Glomerular endothelial cell (primary cell): ENCODE data around the gene TUBA4B. TPM values are rescaled to one million over a fixed set of nuclear protein-coding genes. Genes with fewer than 3 reads are reported as not detected.
"Not testable (repeated sequence)": the region's sequence is repeated elsewhere in the genome, so short reads cannot be mapped to it uniquely, and the experiment has no call there.

Source experiments
- DNase-seq: peaks from one replicate; pipeline ENCODE4 v3.0.0-alpha.2; 2011; ENCODE audit warnings: low read depth, low spot score; ENCODE audit errors: extremely low read depth
- total RNA-seq: library from RNA; depleted of rRNA; stranded (reverse); fragments of >200 nt; gene quantifications from 2 replicates; pipeline ENCODE4 v1.2.3, GENCODE V29; 2015

The TUBA4B gene
- total RNA-seq, 1 donor from 2014 or later, result not detected

DNA sequence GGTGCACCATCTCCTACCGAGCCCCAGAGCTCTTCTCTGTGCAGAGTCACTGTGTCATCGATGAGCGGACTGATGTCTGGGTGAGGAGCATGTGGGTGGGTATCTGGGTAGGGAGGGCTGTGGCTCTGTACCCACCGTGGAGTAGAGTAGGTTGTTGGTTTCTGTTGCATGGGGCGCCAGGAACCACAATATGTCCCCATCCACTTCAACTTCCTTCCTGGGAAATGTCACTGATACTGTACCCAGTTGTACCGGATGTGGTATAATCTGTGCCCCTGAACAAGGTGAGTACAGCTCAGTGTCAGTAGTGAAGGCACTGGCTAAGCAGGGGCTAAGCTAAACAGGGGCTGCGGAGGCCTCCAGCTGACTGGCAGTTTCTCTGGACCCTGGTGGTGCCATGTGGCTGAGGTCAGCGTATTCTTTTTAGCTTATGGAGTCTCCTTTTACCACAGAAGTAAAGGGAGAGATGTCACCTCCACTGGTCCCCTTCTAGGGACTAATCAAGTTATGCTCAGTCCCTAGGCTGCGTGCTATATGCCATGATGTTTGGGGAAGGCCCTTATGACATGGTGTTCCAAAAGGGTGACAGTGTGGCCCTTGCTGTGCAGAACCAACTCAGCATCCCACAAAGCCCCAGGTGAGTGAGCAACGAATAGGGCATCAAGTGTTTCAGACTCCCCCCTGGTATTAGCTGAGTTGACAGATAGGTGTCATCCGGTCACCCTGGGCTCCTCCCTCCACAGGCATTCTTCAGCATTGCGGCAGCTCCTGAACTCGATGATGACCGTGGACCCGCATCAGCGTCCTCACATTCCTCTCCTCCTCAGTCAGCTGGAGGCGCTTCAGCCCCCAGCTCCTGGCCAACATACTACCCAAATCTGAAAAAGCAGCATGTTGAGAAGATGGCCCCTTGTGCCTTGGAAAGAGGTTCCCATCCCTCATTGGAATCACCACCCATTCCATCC lies 5.1 kb upstream of the TUBA4B start:
- DNase-seq, result no peak

DNA sequence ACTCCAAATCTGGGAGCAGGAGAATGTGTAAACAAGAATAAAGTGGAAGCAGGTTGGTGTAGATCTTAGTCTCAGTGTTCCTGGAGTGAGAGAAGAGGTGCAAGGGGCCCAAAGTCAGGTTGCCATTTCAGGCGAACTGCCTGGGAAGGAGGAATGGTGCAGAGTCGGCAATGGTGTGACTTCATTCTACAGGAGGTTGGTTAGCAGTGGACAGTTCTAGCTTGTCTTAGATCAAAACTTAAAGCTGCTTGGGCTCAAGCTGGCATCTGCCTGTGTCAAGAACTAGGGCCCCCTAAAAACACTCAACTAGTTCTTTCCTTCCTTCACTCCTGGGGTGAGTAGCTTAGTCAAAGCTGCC lies 4.2 kb upstream of the TUBA4B start:
- DNase-seq, result no peak

DNA sequence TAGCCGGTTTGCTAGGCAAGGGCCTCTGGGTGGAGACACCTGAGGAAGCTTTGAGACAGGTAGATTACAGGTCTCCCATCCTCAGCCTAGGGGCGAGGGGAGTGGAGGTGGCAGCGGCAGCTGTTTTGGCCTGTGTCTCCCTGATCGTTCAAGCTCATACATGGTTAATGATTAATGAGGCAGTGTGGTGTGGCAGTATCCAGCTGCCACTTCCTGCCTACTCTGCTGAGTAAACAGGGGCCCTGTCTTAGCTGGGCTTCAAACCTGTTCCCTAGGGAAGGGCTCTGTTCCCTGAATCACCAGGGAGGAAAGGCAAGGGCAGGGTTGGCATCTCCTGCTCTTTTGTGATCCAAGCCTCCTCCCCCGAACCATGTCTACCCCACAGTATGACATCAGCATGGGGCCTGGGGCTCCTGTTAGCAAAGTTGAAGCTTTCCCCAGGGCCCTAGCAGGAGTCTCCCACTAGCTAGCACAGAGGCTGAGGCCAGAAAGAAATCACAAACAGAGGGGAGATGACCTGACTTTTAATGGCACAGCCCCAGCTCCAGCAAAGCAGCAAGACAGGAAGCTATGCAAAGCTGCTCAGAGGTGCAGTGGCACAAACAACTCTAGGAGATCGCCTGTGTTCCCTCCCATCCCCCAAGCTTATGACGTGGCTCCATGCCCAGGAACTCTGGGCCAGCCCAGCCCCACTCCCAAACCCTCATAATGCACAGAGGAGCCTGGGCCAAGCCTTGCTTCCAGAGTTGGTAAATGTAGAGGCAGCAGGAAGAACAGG lies 3.7 kb upstream of the TUBA4B start:
- DNase-seq, result peak; percentile 58

DNA sequence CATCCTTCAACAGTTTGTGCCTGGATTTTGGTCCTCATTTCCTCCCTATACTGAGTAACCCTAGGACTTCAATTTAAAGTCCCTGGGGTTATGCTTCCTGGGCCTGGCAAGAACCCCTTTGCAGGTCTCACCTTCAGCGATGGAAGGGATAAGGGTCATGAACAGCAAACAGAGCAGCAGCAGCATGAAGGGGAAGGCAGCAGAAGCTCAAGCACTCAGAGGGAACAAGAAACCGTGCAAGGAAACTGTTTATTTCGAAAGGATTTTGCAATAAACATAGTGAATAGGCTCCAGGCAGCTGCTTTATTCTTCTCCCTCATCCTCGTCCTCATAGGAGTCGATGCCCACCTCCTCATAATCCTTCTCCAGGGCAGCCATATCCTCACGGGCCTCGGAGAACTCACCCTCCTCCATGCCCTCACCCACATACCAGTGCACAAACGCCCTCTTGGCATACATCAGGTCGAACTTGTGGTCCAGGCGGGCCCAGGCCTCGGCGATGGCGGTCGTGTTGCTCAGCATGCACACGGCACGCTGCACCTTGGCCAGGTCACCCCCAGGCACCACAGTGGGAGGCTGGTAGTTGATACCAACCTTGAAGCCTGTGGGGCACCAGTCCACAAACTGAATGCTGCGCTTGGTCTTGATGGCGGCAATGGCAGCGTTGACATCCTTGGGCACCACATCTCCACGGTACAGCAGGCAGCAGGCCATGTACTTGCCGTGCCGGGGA lies 2.8 kb upstream of the TUBA4B start:
- DNase-seq, result no peak

DNA sequence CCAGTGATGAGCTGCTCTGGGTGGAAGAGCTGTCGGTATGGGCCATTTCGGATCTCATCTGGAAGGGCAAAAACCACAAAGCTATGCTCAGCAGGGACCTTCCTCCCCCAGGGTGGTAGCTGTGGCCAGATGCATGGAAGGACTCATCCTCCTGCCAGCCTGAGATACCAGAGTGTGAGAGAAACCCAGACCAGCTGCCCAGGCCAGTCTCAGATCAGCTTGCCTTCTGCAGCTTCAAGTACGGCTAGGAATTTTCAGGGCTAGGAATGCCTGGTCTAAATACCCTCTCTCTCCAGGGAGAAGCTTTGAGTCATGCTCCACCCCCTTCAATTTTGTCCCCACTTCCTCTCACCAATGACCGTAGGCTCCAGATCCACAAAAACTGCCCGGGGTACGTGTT lies 1.4 kb upstream of the TUBA4B start:
- no peak for DNase-seq

DNA sequence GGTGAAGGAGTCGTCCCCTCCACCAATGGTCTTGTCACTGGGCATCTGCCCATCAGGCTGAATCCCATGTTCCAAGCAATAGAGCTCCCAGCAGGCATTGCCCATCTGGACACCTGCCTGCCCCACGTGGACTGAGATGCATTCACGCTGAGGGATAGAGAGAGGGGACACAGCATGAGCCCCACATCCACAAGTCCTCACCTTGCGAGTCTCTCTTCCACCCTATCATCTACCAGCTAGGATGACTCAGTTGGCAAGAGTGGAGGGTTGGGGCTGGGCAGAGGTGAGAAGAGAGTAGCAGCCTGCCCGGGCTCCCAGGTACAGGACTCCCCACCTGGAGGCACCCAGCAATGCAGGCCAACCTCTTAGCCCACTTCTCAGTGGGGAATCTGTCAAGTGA lies 959 bp upstream of the TUBA4B start:
- DNase-seq, result no peak

DNA sequence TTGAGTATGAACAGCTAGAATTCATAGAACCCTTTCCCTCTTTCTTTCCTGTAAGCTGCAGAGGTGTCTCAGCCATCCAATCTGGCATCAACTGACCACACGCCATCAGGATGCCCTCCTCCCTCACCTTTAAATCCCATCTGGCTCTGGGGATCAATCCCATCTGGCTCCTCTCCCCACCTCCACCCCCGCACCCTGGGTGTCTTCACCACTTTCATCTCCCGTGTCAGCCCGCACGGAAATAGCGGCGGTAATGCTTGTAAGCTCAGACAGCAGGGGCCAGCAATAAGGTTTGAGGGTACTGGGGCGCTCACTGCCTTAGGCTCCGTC lies 508 bp upstream of the TUBA4B start:
- DNase-seq, result no peak

DNA sequence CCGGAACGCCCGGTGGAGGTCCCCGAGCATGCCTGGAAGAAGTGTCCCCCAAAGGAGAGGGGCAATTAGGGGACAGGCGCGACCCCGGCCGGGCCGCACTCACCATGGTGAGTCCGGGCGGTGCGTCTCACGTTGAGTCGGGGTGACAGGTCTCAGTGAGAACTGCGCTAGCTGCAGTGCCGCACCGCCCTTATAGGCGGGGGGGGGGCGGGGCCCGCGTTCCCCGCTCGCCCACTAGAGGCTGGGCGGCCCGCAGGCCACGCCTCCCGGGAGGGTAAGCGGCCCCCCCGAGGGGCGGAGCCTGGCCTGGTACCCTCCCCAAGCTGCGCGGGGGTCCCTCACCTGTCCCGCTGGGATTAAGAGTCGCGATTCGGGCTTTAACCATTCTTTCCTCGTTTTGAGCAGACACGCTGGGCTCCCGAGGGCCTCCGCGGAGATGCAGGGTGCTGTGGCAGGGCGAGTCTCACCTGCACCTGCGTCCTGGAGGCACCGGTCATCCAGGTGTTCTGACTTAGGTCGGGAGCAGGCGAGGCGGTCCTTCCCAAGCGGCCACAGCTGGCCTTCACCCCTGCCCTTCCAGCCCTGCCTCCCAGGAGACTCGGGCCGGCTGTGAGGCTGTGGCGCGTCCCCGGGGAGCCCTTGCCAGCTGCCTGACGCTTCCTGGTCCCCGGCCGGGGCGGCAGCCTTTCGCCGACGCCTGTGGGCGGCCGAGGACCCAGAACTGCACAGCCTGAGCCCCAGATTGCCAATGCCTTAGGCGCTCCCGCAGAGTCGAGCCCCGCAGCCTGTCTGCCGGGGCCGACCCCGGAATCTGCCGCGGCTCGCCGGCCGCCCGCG lies 928 bp downstream of the TUBA4B start, which contains the start of gene TUBA4A:
TUBA4A (minus strand) TSS at position 166 of the 837 bp plus-strand sequence; CDS start at position 106, 60 bp downstream.
- DNase-seq, result no peak

DNA sequence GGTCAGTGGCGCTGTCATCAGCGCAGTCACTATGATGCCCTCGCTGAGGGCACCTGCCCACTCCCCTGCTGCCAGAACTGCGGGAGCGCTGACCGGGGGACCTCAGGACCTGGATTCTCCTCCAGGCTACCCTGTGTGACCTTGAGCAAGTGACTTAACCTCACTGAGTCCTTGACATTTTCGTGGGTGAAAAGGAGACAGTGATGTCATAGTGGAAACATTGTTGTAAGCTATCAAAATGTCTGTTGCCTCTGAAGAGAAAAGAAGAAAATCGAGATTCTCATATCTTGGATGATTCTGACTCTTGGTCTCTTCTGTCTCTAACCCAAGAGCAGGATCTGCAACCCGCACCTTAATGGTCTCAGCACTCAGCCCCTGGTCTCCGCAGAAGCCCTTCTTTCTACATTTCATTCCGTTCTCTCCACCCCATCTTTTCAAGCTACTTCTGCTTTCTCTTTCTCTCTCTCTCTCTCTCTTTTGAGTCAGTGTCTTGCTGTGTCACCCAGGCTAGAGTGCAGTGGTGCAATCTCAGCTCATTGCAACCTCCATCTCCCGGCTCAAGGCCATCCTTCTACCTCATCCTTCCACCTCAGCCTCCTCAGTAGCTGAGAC lies 1.7 kb downstream of the TUBA4B start:
- DNase-seq, result no peak

DNA sequence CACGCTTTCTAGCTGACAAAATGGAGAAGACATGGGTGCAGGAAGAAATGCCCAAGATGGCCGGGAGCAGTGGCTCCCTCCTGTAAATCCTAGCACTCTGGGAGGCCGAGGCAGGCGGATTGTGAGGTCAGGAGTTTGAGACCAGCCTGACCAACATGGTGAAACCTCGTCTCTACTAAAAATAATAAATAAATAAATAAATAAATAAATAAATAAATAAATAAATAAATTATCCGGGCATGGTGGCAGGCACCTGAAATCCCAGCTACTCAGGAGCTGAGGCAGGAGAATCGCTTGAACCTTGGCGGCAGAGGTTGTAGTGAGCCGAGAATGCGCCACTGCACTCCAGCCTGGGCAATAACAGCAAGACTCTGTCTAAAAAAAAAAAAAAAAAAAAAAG lies 5.9 kb downstream of the TUBA4B start:
- DNase-seq, result not testable (repeated sequence)

DNA sequence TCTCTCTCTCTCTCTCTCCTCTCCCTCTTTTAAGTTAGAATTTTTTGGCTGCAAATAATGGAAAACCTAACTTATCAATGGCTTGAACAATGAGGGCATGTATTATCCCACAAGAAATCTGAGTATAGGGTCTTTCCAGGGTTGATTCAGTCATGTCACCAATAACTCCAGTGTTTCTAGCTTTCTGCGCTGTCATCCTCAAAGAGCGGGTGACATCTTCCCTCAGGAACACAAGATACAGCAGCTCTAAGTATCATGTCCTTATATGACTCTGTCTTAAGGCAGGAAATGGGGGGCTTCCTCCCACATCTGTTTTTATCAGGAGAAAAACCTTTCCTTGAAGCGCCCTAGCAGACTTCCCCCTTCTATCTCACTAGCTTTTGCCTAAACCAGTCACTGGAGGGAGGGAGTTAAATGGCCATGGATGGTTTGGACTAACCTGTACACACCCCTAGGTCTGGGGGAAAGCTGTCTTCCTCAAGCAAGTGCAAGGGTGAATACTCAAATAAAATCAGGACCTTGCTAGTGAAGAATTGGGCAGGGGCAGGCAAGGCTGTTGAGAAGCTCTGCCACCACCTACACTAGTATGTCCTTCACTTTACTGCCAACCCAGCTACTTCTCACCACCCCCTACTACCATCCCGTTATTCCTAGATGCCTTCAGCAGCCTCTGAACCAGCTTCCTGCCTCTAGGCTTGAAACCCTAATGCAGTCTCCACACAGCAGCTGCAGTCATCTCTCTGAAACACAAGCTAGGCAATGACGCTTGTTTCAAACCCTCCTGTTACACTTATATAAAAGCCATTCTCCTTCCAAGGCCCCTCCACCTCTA lies 8.2 kb downstream of the TUBA4B start:
- DNase-seq, result no peak

DNA sequence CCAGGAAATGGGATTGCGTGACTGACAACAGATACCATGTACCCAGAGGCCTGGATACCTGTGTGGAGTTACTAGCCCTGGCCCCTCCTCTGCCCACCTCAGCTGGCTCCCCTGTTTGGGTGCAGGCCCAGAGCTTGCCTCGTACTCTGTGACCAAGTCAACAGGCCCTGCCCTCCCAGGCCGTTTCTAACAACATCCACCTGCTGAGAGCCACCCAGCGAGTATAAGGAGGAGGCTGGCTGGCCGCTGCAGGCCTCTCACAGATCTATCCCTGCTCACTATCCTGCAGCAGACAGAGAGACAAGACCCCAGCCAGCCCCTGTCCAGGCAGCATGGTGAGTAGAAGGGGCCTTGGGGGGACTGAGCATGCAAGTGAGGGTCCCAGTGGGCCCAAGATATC lies 13.2 kb downstream of the TUBA4B start:
- no peak for DNase-seq

DNA sequence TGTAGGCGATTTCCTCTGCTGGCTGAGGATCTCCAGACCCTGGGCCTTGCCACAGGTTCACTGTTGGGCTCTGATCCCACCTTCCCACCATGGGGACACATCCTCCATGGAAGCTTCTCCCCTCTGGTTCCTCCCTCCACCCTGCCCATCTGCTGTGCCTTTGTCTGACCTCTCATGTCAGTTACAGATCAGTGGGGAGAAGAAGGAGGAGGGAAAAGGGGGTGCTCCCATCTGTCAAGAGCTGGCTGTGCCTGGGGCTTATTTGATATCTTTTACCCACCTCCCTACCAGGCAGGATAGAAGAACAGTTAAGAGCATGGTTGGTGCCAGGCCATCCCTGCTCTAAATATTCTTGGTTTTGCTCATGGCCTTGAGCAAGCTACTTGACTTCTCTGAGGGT lies 13.8 kb downstream of the TUBA4B start:
- no peak for DNase-seq

DNA sequence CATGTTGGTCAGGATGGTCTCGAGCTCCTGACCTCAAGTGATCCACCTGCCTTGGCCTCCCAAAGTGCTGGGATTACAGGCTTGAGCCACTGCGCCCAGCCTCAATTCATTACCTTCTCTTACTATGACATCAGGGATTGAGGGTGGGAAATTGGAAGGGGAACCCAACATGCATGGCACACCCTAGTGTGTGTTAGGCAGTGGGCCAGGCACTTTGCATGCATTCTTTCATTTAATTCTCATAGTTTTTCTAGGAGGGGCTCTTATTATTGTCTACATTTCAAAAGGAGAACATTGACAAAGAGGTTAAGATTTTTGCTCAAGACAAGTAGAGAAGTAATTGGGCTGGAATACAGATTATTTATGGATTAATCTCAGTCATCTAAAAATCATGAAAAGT lies 15.3 kb downstream of the TUBA4B start:
- DNase-seq, result no peak

DNA sequence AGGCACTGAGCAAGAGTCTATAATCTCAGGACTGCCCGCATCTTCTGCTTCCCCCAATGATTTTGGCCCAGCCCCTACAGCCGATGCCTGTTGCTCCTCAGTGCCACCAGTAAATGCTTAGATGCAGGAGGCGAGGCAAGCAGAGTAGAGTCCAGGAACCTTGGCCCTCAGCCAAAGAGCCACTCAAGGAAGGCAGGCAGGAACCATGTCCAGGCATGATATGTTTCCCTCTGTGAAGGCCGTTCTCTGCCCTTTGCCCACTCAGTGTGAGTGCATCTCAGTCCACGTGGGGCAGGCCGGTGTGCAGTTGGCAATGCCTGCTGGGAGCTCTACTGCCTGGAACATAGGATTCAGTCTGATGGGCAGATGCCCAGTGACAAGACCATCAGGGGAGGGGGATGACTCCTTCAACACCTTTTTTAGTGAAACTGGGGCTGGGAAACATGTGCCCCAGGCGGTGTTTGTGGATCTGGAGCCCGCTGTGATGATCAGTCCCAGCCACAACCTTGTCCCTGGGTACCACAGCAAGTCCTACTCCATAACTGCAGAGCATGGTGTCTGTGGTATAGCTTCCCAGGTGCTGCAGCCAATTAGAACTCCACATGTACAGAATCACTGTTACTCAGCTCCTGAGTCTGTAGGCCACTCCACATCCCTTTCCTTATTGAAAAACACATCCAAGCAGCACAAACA lies 16.5 kb downstream of the TUBA4B start:
- no peak for DNase-seq

DNA sequence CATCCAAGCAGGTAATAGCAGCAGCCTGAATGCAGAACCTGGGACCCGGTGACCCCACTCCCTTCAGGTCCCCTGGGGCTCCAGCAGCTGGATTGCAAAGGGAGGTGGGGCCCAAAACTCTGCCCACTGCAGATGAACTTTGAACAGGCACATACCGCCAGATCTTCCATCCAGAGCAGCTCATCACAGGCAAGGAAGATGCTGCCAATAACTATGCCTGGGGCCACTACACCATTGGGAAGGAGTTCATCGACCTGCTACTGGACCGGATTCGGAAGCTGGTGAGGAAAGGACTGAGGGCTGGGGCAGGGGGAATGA lies 17.0 kb downstream of the TUBA4B start:
- DNase-seq, result no peak

DNA sequence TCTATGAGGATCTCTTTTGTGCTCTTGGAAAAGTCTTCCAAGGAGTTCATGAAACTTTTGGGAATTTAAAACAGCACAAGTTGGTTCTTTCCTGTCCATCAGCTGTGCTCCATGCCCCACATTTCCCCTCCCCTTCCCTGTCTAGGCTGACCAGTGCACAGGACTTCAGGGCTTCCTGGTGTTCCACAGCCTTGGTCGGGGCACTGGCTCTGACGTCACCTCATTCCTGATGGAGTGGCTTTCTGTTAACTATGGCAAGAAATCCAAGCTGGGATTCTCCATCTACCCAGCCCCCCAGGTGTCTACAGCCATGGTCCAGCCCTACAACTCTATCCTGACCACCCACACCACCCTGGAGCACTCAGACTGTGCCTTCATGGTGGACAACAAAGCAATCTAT lies 18.0 kb downstream of the TUBA4B start:
- no peak for DNase-seq

DNA sequence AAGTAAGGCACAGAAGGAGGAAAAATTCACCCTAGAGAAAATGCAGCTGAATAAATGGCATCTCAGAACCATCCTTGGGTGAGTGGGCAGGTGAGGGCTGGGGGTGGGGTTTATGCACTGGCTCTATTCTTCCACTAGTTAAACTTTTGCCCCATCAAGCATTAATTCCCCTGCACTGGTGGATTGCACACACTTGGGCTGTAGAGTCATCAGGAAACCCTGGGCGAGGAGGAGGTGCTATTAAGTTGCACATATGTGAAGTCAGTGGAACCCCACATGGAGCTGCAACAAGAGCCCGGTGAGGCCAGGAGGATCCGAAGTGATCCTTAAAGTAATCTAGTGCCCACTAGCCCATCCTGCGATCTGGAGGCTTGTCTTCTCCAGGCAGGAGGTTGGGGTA lies 19.3 kb downstream of the TUBA4B start:
- no peak for DNase-seq

DNA sequence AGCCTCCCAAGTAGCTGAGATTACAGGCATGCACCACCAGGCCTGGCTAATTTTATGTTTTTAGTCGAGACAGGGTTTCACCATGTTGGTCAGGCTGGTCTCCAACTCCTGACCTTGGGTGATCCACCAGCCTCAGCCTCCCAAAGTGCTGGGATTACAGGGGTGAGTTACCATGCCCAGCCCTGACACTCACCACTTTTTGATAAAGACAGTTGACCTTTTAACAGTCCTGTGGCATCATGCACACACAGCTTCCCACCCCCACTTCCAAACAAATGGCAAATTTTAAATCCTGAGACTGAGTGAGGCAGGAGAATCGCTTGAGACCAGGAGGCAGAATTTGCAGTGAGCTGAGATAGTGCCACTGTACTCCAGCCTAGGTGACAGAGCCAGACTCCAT lies 20.0 kb downstream of the TUBA4B start:
- no peak for DNase-seq
